Measurements from ENCODE around the gene RAB10. TPM values are rescaled to one million over a fixed set of nuclear protein-coding genes. Genes with fewer than 3 reads are reported as not detected.
A peak's percentile ranks its signal among the peaks of the same experiment; 100 is the strongest.

The RAB10 gene
- total RNA-seq, 3 donors from 2014 or later = 82.6 to 101 (median 100) TPM

DNA sequence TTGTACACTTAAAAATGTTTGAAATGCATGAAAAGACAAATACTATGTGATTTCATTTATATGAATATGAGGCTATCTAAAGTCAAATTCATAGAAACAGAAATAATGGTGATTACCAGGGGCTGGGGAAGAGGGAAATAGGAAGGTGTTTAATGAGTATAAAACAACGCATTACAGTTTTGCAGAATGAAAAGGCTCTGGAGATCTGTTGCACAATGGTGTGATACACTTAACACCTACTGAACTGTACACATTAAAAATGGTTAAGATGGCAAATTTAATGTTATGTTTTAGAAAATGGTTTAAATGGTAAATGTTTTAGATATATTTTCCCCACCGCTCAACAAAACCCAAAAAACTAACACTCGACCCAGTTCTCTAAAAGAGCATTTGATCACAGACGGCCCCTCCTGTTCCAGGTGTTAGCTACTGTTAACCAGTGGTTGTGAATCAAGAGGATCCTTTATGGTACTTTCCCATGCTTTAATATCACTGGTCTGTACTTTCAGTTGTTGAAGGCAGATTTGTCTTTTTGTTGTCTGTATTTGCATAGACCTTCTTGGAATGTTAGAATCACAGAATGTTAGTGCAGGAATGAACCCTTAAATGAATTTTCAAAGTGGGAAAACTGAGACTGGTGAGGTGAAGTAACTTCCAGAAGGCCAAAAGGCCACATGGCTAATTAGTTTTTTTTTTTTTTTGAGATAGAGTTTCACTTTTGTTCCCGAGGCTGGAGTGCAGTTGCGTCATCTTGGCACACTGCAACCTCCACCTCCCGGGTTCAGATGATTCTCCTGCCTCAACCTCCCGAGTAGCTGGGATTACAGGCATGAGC lies 10.2 kb downstream of the RAB10 start:
- DNase-seq (ENCODE audit: low spot score in 2 of 2) = no peak
- Histone ChIP-seq H3K36me3 (no peaks in the 10 kb centered on the region), H3K4me1 (peaks cover 0 to 4% of the 10 kb centered on the region in 2 donors), H3K9me3 (no peaks in the 10 kb centered on the region), H3K27me3 (no peaks in the 10 kb centered on the region), H3K4me3 (peak overlapping the region in 1 of 3 donors; percentile 27), H3K27ac (peak overlapping the region in 1 of 2 donors; percentile 52)
- intact Hi-C loops (cut with DNase I; ENCODE audit: low total_unique reads) = no loop called here
- TF ChIP-seq, protein P1, sequence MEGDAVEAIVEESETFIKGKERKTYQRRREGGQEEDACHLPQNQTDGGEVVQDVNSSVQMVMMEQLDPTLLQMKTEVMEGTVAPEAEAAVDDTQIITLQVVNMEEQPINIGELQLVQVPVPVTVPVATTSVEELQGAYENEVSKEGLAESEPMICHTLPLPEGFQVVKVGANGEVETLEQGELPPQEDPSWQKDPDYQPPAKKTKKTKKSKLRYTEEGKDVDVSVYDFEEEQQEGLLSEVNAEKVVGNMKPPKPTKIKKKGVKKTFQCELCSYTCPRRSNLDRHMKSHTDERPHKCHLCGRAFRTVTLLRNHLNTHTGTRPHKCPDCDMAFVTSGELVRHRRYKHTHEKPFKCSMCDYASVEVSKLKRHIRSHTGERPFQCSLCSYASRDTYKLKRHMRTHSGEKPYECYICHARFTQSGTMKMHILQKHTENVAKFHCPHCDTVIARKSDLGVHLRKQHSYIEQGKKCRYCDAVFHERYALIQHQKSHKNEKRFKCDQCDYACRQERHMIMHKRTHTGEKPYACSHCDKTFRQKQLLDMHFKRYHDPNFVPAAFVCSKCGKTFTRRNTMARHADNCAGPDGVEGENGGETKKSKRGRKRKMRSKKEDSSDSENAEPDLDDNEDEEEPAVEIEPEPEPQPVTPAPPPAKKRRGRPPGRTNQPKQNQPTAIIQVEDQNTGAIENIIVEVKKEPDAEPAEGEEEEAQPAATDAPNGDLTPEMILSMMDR (IDR thresholded peaks at IDR 0.05) = no peak
- no peak for TF ChIP-seq POLR2A (IDR thresholded peaks at IDR 0.05)
- TF ChIP-seq POLR2AphosphoS5 (IDR thresholded peaks at IDR 0.05) = no peak

- H3K4me1 ChIP-seq = peaks cover 0 to 11% of the 10 kb centered on the region in 2 donors
- intact Hi-C loops (cut with DNase I; ENCODE audit: low total_unique reads) = no loop called here
- TF ChIP-seq, protein P1 (IDR thresholded peaks at IDR 0.05) = no peak
- TF ChIP-seq POLR2AphosphoS5 (IDR thresholded peaks at IDR 0.05) = no peak
- no peak for TF ChIP-seq POLR2A (IDR thresholded peaks at IDR 0.05)
Observed at GRCh38 chr2:26048791-26049190, 14.9 kb downstream of the RAB10 start.

DNA sequence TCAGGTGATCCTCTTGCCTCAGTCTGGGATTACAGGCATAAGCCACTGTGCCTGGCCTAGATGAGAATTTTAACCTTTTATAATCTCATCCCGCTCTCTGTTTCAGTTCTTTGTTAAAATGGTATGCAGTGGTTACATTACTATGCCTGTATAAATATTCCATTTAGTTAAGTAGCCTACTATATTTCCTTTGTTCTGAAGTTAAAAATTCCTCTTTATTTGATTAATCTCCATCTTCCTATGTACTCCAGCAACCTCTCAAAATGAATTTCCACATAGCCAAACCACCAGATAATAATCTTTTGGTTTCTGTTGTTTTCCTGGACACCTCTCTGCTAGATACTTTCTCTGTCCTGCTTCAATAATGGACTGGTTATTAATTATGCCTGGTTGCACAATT lies 15.8 kb downstream of the RAB10 start:
- TF ChIP-seq POLR2AphosphoS5 (IDR thresholded peaks at IDR 0.05) (no peak), POLR2A (IDR thresholded peaks at IDR 0.05) (no peak)
- TF ChIP-seq, protein P1 (IDR thresholded peaks at IDR 0.05) = no peak

More at GRCh38 chr2:26048791-26049190, 14.9 kb downstream of the RAB10 start:
- no peaks in the 10 kb centered on the region for H3K9me3 ChIP-seq
- H3K36me3 ChIP-seq = no peaks in the 10 kb centered on the region
- H3K27ac ChIP-seq = no peak overlapping the region
- no peaks in the 10 kb centered on the region for H3K27me3 ChIP-seq
- no peak for DNase-seq (ENCODE audit: low spot score in 2 of 2)
- no peak overlapping the region for H3K4me3 ChIP-seq

GRCh38 chr2:26052740-26053139 lies 18.9 kb downstream of the RAB10 start:
- TF ChIP-seq, protein P1 (IDR thresholded peaks at IDR 0.05) = no peak
- TF ChIP-seq POLR2A (IDR thresholded peaks at IDR 0.05) (no peak), POLR2AphosphoS5 (IDR thresholded peaks at IDR 0.05) (no peak)
- peaks cover 0 to 8% of the 10 kb centered on the region in 2 donors for H3K4me1 ChIP-seq

More for the DNA sequence above, 15.8 kb downstream of the RAB10 start:
- H3K4me3 ChIP-seq = no peak overlapping the region
- no peaks in the 10 kb centered on the region for H3K9me3 ChIP-seq
- H3K4me1 ChIP-seq = peaks cover 0 to 8% of the 10 kb centered on the region in 2 donors
- intact Hi-C loops (cut with DNase I; ENCODE audit: low total_unique reads) = no loop called here
- no peaks in the 10 kb centered on the region for H3K36me3 ChIP-seq
- peak overlapping the region; percentile 34 to 53 for H3K27ac ChIP-seq
- no peak for DNase-seq (ENCODE audit: low spot score in 2 of 2)
- H3K27me3 ChIP-seq = no peaks in the 10 kb centered on the region

More at GRCh38 chr2:26052740-26053139, 18.9 kb downstream of the RAB10 start:
- no peak for DNase-seq (ENCODE audit: low spot score in 2 of 2)
- H3K27ac ChIP-seq = no peak overlapping the region
- H3K27me3 ChIP-seq = no peaks in the 10 kb centered on the region
- H3K9me3 ChIP-seq = no peaks in the 10 kb centered on the region
- no peak overlapping the region for H3K4me3 ChIP-seq
- H3K36me3 ChIP-seq = no peaks in the 10 kb centered on the region
- intact Hi-C loops (cut with DNase I; ENCODE audit: low total_unique reads) = no loop called here
